Stimulated activated CD8-positive, alpha-beta memory T cell treated with anti-CD3 and anti-CD28 coated beads, Interleukin-15, amount 100 ng/mL, for 4 hours (primary cell): ENCODE measurements around the gene UTS2B.

ENCODE experiments used
- DNase-seq, 2 donors: peaks; one replicate each; pipeline ENCODE4 v3.0.0-alpha.2; 2020; ENCODE audit warnings: low read depth in 2 of 2

The UTS2B gene

GRCh38 chr3:191352014-191352413, 21.7 kb upstream of the UTS2B start:
- DNase-seq = no peak

- DNase-seq = no peak
Measured at GRCh38 chr3:191350396-191351090, 20.2 kb upstream of the UTS2B start.

DNA sequence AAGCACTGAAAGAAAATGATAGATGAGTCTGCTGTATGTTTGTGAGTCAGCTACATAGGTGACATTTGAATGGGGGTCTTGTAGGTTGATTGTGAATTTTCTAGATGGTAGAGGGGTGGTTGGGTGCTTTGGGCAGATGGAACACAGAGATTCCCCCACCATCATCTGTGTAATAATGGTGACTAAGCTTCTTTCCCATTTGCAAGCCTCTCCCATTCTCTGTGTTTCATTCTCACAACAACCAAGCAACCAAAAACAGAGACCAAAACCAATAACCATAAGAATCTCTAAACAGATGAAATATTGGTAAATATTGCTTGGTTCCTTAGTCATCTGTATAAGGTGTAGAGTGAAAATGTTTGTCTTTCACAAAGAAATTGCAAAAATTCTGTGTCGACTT, 17.8 kb upstream of the UTS2B start:
- DNase-seq = no peak

- no peak for DNase-seq
Measured at GRCh38 chr3:191347228-191347627, 16.9 kb upstream of the UTS2B start.

GRCh38 chr3:191345334-191345733, 15.0 kb upstream of the UTS2B start:
- DNase-seq = no peak

DNA sequence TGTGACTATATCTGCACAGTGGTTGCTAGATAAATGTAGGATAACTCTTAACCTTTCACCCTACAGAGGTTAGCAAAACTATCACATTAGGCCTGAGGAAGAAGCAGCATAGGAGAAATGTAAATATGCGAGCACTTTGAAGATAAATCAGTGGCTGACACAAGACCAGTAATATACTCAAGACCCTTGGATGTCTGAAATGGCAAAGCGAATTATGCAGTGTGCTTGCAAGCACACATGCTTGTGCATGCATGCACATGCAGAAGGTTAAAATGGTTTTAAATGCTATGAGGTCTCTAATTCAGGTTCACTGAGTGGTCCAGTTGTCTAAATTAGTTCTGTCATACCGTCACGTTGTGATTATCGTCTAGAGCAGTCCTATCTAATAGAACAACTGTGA, 13.6 kb upstream of the UTS2B start:
- no peak for DNase-seq

GRCh38 chr3:191343115-191343514, 12.8 kb upstream of the UTS2B start:
- no peak for DNase-seq

DNA sequence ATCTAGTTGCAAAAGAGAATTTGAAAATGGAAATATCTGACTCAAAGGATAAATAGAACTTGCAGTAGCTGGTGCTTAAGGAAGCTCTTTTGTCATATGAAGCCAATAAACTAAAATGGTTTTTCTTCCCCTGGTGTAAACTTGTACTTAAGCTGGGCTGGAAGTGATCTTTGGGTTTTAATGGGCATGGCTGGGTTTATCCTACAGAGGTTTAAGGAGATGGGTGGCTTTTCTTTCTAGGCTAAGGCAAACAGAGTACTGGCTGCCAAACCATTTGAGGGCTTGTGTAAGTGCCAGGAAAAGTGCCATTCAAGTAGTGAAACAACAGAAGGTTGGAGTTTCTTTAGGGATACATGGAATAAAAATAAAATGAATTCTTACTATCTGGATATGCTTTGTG, 12.1 kb upstream of the UTS2B start:
- DNase-seq = no peak

- DNase-seq = no peak
Measured at GRCh38 chr3:191342006-191342405, 11.7 kb upstream of the UTS2B start.

- no peak for DNase-seq
Measured at GRCh38 chr3:191340966-191341365, 10.6 kb upstream of the UTS2B start.

DNA sequence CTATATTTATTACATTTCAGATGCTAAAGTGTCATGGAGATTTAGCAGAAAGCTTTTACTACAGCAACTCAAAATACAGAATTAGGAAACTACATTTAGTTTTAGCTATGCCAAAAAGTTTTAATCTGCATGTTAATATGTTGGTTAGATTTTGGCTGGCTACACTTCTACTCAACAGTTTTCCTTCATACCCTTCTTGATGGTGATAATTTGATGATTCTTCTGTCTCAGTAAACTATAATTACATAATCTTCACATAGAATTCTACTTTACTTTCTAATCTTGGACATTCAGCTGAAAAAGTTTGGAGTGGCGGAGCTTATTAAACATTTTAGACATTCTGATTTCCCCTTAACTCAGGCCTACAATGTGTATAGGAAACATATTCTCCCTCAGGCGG, 10.0 kb upstream of the UTS2B start:
- DNase-seq = no peak

GRCh38 chr3:191339316-191339917, 9.1 kb upstream of the UTS2B start:
- DNase-seq = no peak

GRCh38 chr3:191338177-191338488, 7.8 kb upstream of the UTS2B start:
- DNase-seq = no peak

DNA sequence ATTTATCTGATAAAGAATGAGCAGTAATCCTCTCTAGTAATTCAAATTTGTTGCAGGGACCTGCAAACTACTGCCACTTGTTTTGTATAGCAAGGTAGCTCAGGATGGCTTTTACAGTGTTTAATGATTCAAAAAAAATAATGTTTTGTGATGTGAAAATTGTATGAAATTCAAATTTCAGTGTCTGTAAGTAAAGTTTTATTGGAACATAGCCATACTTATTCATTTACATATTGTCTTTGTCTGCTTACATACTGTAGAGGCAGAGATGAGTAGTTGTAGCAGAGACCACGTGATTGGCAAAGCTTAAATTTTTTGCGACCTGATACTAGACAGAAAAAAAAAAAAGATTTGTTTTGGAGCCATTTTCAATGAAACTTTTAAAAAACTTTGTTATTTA, 6.5 kb upstream of the UTS2B start:
- no peak for DNase-seq

GRCh38 chr3:191334346-191334893, 4.1 kb upstream of the UTS2B start:
- no peak for DNase-seq

- no peak for DNase-seq
Measured at GRCh38 chr3:191333298-191333880, 3.1 kb upstream of the UTS2B start.

GRCh38 chr3:191331388-191331787, 1.1 kb upstream of the UTS2B start:
- no peak for DNase-seq

DNA sequence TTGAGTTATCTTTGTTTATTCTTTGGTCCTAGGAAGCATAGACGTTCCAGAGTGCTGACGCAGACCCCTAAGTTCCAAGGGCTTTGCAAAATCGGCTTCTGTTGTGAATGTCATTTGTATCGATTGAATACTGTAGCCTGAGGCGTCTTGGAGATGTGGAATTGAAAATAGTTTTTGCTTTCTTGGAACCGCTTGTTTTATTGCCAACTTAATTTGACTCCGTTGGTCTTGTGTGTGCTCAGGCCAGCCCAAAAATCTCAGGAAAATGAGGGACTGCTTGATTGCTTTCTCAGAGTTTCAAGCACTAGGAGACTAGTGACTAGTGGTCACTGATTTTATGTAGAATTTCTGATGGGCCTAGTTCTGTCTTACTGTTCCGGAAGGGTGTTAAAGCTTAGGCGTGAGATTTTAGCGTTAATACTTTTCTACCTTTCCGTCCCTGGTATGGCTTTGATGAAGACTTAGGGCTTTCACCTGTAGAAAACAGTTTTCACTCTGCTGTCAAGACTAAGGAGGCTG, 263 bp upstream of the UTS2B start:
- DNase-seq = no peak

- DNase-seq = no peak
Measured at GRCh38 chr3:191328962-191329653, 1.2 kb downstream of the UTS2B start, which contains the start of gene CCDC50. Gene CCDC50, plus strand, starts transcription at chr3:191329394. Its CDS starts 281 bp downstream, at chr3:191329675.

DNA sequence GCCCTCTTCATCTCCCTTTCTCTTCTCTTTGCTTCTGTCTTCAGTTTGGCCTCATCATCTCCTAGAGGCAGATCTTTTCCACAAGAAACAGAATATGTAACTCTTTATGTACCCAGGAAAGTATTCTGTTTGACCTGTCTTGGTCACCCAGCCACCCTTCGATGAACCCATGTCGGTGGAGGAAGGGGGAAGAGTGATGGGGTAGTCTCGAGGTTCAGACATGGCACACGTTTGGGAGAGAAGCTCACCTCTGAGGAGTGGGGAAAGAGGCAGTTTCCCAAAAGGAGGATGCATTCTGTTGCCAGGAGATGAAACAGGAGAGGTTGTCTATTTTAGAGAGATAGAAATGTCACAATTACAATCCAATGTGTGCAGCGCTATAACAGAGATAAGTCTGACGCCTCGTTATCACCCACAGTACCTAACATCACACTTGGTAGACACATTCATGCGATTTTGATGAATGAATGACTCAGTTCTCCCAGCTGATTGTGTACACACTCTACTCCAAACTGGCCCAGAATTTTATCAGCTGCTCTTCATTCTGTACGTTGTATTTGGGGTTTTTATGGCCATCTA, 1.9 kb downstream of the UTS2B start:
- no peak for DNase-seq

DNA sequence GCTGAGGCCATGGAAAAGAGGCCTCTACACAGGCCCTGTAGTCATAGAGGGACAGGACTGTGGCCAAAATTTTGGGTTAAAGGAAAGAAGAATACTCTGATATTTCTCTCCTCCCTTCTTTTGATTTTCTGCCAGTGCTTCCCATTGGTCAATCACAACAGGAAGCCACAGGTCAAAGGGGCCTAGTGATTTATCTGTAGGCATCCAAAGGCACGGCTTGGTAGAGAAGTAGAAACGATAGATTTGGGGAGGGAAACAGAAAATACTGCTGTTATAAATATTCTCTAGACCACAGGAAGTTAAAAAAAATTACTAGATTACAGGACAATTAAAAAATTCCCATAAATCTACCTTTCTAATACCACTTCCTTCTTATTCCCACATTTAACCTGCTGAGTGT, 2.8 kb downstream of the UTS2B start:
- no peak for DNase-seq

GRCh38 chr3:191324936-191325335, 5.4 kb downstream of the UTS2B start:
- no peak for DNase-seq
